GM10248 (cell line): ENCODE data around the gene CAMTA1.

ENCODE experiments used
- CTCF ChIA-PET: fragments of 300-600 bp; sonication (Branson Sonifier 250); formaldehyde crosslinking; extraction: SDS; loops from one replicate; lab custom pipeline; 2021; ENCODE audit warnings: antibody characterized with exemption; lab: Yijun Ruan, JAX
- POLR2A ChIA-PET: fragments of 350-650 bp; sonication (Branson Sonifier 250); formaldehyde crosslinking; extraction: SDS; loops from one replicate; lab custom pipeline; 2020; ENCODE audit warnings: antibody characterized with exemption; lab: Yijun Ruan, JAX
- DNase-seq: peaks from one replicate; pipeline ENCODE4 v3.0.0; 2012; ENCODE audit errors: extremely low spot score
- TF ChIP-seq, protein P1 (sequence below): IDR thresholded peaks from 2 replicates; pipeline ENCODE4 v1.5.1; 2012; ENCODE audit warnings: mild to moderate bottlenecking, low read depth; ENCODE audit errors: extremely low read depth, missing control alignments, control extremely low read depth

CAMTA1 gene

DNA sequence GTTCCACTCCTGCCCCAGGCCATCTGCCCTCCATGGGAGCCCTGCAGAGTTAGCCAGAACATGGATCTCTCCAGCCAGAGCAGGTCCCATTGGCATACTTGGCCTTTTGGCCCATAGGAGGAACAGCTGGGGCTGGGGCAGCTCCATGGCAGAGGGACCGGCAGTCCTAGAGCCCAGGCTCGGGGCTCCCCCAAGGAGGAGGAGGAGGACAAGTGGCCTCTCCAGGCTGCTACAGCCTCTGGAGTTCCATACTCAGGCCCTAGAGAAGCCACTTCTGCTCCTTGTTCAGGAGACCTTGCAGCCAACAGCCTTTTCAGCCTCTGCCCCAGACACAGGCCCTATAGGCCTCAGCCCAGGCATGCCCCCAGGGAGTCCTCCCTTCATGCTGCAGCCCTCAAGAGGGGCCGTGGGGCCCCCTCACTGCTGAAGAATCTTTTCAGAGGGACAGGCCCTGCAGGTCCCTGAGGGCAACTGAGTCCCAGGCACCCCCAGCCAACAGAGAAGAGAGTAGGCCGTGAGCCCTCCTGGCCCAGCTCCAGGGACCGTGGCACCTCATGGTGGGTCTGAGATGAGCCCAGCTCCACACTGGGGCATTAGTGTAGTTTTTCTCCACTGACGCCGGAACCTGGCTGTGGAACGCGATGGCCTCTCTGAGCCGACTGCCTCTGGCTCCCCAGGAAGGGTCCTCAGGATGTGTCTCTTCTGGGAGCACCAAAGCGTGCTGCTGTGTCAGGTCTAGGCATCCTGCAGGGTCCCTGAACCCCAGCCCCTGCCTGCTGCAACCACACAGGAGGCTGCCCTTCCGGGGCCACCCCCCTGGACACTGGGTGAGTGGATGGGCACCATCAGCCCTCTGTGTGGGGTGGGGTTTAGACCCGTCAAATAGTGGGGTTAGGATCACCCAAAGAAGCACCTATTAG, 688.2 kb downstream of the CAMTA1 start:
- no peak for DNase-seq
- ChIA-PET POLR2A (no interaction called here), CTCF (interaction anchor here (0.9 to 1.3 kb wide), 2 partner anchors 11 to 12 kb away, joined by 3 to 4 read pairs; no protein-coding TSS in a partner anchor)
- TF ChIP-seq, protein P1, sequence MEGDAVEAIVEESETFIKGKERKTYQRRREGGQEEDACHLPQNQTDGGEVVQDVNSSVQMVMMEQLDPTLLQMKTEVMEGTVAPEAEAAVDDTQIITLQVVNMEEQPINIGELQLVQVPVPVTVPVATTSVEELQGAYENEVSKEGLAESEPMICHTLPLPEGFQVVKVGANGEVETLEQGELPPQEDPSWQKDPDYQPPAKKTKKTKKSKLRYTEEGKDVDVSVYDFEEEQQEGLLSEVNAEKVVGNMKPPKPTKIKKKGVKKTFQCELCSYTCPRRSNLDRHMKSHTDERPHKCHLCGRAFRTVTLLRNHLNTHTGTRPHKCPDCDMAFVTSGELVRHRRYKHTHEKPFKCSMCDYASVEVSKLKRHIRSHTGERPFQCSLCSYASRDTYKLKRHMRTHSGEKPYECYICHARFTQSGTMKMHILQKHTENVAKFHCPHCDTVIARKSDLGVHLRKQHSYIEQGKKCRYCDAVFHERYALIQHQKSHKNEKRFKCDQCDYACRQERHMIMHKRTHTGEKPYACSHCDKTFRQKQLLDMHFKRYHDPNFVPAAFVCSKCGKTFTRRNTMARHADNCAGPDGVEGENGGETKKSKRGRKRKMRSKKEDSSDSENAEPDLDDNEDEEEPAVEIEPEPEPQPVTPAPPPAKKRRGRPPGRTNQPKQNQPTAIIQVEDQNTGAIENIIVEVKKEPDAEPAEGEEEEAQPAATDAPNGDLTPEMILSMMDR = no peak

DNA sequence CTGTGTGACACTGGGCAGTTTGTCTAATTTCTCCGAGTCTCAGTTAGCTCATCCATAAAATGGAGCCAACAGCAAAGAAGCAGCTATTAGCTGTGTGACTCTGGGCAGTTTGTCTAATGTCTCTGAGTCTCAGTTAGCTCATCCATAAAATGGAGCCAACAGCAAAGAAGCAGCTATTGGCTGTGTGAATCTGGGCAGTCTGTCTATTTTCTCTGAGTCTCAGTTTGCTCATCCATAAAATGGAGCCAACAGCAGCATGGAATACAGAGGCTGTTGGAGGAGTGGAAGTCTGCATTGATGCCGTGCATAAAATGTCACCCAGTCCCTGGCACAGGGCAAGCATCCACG, 688.9 kb downstream of the CAMTA1 start:
- ChIA-PET CTCF (interaction anchor here (0.9 to 1.3 kb wide), 3 partner anchors 10 to 33 kb away, joined by 3 to 4 read pairs (median 3); no protein-coding TSS in a partner anchor), POLR2A (no interaction called here)
- TF ChIP-seq, protein P1 = no peak
- no peak for DNase-seq

DNA sequence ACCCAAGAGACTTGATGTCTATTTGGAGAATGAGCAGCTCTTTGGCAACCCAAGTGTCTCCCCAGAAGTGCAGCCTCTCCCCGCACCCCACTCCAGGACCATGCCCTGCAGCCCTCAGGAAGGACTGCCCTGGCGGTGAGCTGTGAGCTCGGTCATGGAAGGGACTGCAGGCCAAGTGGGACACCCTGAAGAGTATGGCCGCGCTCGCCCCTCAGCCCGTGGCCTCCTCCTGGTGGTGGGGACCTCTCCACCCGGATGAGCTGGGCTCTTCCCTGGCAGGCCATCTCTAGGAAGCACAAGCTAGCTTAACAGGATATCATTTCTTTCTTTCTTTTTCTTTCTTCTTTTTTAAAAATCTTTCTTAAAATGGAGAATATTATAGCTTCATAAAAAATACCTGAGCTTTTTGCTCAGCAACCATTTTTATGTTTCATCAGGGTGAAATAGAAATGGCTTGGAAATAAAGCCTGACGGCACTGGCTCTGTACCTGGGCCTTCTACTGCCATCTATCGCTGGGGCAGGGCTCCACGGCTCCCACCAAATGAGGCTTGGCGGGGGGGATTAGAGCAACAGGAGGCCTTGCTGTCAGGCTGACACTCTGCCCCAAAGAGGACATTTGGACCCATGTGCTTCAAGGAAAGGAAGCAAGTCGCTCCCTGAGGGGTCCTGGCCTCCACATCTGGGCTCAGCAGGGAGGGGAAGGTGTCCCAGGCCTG, 689.7 kb downstream of the CAMTA1 start:
- POLR2A ChIA-PET = no interaction called here
- no peak for DNase-seq
- TF ChIP-seq, protein P1 = no peak
- CTCF ChIA-PET = interaction anchor here (0.9 to 1.3 kb wide), 3 partner anchors 9 to 34 kb away, joined by 3 to 4 read pairs (median 3); no protein-coding TSS in a partner anchor

DNA sequence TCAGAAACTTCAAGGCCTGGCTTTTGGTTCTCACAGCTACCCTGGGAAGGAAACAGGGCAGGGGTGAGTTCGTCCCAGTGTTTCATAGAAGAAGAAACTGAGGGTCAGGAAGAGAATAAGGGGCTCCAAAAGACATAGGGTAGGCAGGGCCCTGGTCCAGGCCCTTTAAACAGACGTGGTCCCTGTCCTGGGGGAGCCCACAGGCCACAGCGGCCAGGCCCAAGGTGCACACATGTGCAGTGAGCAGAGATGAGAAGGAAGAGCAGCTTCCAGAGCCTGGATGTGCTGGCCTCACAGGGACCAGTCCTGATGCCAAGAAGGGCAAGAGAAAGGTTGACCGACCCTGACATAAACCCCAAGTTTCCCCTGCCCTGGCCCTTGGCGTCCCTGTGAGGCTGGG, 690.4 kb downstream of the CAMTA1 start:
- TF ChIP-seq, protein P1 = no peak
- ChIA-PET CTCF (no interaction called here), POLR2A (no interaction called here)
- no peak for DNase-seq

DNA sequence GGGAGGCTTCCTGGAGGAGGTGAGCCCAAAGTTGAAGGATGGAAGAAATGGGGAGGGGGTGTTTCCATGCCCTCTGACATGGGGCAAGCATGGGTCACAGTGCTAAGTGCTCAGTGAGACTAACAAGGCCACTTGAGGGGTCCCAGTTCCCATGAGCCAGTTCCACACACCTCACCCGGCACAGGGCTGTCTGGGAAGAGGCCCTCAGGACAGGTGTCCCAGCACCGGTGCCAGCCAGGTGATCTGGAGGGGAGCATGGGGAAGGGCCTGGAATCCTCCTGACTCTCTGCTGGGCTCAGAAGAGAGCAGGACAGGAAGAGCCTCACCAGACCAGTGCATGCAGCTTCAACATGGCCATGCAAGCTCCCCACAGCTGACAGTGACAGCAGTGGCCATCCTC, 691.1 kb downstream of the CAMTA1 start:
- POLR2A ChIA-PET = no interaction called here
- TF ChIP-seq, protein P1 = no peak
- CTCF ChIA-PET = no interaction called here
- no peak for DNase-seq

DNA sequence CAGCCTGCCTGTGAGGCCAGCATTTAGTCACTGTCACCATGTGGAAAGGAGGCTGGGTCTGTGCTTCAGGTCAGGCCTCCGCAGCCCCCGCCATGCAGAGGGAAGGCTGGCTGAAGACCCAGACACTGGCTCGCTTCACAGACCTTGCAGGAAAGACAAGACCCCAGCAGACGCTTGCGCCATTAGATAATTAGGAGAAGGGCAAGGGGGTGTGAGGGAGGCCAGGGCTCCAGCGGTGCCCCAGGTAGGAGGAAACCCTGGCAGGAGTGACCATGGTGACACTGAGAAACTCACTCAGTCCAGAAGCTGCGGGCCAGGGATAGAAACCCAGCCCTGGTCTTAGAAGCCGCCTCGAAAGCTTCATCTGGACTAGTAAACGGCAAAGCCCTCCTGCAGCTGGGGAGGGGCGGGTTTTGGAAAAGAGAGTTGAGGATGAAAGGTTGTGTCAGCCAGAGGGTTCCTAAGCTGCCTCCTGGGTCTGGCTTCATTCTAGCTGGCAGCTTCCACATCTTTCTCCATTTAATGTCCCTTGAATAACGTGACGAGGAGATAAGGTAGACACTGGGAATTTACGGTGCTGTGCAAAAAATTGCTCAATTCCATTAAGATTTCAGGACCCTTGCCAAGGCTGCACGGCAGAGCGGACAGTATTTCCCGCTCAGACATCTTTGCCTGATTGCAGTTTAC, 691.8 kb downstream of the CAMTA1 start:
- no peak for DNase-seq
- ChIA-PET POLR2A (no interaction called here), CTCF (interaction anchor here (1.2 kb wide), 1 partner anchor 13 kb away, joined by 3 read pairs; no protein-coding TSS in a partner anchor)
- TF ChIP-seq, protein P1 = no peak
